ENCODE data around the gene C19orf12. TPM values are rescaled to one million over a fixed set of nuclear protein-coding genes. Genes with fewer than 3 reads are reported as not detected.

Gene C19orf12
- total RNA-seq, 4 donors from 2014 or later: 118 to 324 (median 167) TPM

DNA sequence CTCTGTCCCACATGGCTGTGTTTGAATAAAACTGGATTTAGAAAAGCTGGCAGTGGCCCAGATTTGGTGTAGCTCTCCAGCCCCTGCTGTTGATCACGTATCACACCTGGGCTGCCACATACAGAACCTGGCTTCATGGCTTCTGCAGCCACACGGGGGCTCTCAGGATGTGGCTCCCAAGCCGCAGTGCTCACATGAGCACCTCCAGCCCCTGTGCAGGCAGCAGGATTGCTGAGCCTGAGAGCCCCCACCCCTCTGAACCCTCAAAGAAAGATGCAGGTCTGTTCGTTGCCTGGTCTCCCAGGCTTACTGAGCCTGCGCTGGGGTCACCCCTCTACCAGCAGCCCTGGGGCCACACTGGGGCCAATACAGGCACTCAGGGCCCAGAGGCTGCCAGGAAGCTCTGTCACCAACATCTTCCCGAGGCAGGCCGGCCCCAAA is 47.1 kb downstream of the C19orf12 start:
- TF ChIP-seq, protein P1, sequence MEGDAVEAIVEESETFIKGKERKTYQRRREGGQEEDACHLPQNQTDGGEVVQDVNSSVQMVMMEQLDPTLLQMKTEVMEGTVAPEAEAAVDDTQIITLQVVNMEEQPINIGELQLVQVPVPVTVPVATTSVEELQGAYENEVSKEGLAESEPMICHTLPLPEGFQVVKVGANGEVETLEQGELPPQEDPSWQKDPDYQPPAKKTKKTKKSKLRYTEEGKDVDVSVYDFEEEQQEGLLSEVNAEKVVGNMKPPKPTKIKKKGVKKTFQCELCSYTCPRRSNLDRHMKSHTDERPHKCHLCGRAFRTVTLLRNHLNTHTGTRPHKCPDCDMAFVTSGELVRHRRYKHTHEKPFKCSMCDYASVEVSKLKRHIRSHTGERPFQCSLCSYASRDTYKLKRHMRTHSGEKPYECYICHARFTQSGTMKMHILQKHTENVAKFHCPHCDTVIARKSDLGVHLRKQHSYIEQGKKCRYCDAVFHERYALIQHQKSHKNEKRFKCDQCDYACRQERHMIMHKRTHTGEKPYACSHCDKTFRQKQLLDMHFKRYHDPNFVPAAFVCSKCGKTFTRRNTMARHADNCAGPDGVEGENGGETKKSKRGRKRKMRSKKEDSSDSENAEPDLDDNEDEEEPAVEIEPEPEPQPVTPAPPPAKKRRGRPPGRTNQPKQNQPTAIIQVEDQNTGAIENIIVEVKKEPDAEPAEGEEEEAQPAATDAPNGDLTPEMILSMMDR (IDR thresholded peaks at IDR 0.05; ENCODE audit: low read depth): no peak

DNA sequence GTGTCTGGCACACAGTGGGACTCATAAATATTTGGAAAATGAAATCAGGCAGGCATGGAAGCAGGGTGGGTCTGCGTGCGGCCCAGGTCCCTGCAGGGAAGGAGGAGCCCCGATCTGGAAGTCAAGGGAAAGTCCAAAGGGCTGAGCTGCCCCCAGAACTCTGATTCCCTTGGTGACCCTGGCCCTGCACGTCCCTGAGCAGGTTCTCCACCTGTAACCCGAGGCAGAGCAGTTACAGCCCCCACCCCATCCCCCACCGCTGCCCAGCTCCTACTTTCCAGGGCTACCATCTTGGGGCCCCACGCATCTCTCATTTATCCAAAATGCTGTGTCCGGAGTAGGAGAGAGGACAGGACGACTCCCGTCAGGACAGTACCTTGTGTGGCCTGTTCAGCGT is 47.7 kb downstream of the C19orf12 start:
- TF ChIP-seq, protein P1 (IDR thresholded peaks at IDR 0.05; ENCODE audit: low read depth): no peak

DNA sequence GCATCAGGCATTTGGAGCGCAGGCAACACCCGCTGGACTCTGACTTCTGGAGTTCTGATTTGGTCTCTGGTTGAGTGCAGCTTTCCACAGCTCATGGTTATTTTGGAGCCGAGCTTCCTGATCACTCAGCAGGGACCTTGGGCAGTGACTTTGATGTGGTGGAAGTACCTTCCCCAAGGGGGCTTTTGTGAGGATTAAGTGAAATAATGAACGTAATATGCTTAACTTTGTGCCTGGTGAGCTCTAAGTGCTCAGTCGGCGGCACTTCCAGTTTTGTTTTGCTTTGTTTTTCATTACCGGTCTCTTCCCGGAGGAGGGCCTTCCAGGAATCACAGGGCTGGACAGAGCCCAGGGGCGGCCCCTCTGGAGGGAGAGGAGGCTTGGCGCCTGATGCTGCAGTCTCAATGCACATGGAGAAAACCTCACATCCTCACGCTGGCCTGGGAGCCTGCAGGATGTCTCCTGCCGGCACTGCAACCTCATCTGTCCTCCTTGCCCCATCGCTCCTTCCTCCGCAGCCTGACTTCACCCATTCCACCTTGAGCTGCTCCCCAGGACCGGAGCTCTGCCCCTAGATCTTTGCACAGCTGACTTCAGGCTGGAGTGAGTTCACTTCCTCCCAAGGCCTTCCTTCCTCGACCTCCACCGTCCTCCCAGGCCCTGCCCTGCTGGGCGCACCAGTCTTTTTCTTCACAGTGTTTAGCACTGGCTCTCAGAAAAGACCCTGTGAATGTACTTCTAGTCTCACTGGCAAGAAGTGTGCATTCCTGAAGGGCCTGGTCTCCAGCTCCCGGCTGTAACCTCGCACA is 48.3 kb downstream of the C19orf12 start:
- TF ChIP-seq, protein P1 (IDR thresholded peaks at IDR 0.05; ENCODE audit: low read depth): no peak

DNA sequence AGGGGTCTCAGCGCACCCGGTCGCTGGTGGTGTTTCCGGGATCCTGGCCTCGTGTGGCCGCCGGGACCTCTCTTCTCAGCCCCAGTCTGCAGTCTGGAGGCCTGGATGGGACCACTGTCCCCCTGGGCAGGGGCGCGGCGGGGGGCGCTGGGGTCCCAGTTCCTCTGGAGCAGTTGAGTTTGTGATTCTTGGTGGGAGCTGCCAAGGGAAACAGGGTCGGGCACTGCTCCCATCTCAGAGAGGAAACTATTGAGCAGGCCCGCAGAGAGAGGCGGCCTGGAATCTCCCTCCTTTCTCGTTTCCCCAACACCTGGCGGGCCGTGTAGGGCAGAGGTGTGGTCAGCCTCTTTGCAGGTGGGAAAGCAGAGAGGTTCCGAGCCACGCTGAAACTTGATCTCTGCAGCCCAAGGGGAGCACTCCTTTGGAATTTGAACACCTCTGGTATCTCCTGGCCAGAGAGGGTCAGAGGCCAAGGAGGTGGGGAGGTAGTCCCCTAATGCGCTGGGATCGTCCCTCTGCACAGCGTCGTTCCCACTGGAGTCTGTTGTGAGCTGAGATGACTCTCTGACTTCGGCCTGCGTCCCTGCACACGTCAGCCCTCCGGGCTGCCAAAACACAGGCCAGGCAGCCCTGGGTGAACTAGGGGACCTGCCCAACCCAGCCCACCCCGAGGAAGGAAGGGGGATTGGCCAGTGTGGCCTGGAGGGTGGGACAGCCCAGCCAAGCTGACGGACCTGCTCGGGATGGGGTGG is 49.1 kb downstream of the C19orf12 start:
- TF ChIP-seq, protein P1 (IDR thresholded peaks at IDR 0.05; ENCODE audit: low read depth): no peak

DNA sequence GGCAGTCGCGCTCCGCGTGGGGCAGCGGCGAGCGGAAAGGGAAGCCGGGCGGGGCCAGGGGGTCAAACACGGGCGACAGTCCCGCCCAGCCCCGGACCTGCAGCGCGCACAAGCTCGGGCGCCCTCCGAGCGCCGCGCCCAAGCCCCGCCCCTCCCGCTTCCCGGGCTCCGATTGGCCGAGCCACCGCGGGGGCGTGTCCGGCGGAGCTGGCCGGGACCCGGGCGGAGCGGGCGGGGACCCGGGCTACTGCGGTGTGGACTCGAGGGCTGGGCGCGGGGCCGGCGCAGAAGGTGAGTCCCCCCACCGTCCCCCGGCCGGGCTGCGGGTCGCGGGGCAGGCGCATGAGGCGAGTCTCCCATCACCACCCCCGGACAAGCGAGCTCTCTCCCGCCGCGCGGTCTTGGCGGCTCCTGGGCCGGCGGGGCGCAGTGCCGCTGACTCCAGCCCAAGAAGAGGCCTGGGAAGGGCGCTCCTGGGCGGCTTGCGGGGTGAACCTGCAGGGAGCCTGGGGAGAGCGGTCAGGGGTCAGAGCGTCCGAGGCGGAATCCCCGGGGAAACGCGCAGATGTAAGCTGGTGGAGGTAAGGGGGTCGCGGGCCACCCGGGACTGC is 49.7 kb downstream of the C19orf12 start, which contains the start of gene PLEKHF1:
TSS of gene PLEKHF1 (plus strand) at position 247 of the 611 bp plus-strand sequence. CDS start 8,379 bp downstream, outside the sequence.
- TF ChIP-seq, protein P1 (IDR thresholded peaks at IDR 0.05; ENCODE audit: low read depth): no peak

DNA sequence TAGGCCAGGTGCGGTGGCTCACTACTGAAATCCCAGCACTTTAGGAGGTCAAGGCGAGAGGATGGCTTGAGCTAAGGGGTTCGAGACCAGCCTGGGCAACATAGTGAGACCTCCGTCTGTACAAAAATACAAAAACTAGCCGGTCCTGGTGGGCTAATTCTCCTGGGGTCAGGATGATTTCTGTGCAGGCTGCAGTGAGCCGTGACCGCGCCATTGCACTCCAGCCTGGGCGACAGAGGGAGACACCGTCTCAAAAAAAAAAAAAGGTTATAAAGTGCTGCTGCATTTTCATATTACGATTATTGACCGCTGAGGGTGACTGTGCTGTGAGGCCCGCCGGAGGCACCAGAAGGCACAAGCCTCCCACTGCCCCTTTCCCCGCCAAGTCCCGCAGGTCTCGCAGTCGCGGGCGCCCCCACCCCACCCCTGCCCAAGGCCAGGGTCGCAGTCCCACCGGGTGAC is 50.3 kb downstream of the C19orf12 start:
- TF ChIP-seq, protein P1 (IDR thresholded peaks at IDR 0.05; ENCODE audit: low read depth): no peak
